KBM-7 (cell line): Measurements from ENCODE around the gene ERC2.

Source experiments
- DNase-seq: peaks from one replicate; pipeline ENCODE4 v3.0.0-alpha.2; 2015
- in situ Hi-C: fragments of 300-500 bp; cut with MboI; formaldehyde crosslinking; loops from 2 replicates; pipeline ENCODE4 v1.14.3; 2020; ENCODE audit warnings: low sequenced_read_pairs, low pct_unique_long_range_greater_than_20kb, mixed read lengths

Gene ERC2

DNA sequence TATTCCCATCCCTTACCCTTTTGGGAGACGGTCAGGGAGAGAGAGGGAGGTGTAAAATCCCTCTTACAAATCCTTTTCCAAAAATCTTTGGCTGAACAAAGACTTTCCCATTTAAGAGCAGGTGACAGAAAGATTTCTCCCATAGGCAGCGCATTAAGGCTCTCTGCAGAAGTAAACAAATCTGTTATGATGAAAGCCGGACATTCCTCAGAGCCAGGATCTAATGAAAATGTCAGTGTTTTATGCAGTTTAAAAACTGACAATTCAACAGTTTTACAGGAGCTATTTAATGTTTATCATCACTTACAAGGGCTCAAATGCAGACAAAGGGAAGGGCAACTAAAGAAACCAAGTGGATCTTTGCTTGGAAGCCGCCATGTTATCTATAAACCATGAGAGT, 872.8 kb downstream of the ERC2 start:
- in situ Hi-C loops = no loop called here
- DNase-seq = no peak

DNA sequence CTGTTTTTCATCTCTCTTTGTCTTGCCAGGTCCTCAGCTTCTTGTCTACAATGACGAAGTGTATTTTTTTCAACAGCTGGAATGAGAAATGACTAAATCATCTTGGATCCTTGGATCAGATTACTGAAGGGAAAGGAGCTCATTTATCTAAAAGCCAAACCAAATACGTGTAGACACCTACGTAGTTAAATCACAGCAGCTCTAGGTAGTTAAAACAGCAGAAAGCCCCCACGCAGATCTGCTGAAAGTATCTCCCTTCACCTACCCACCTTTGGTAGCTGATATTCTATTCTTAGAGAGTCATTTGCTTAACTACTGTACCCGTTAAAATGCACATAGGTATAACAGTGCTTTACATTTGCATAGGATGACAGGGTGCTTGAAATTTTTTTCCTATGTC, 875.7 kb downstream of the ERC2 start:
- DNase-seq = no peak
- in situ Hi-C loops = no loop called here

GRCh38 chr3:55591888-55592287, 876.4 kb downstream of the ERC2 start:
- in situ Hi-C loops = no loop called here
- DNase-seq = no peak

- in situ Hi-C loops = no loop called here
Measured at GRCh38 chr3:55588146-55588765, 880.0 kb downstream of the ERC2 start.

DNA sequence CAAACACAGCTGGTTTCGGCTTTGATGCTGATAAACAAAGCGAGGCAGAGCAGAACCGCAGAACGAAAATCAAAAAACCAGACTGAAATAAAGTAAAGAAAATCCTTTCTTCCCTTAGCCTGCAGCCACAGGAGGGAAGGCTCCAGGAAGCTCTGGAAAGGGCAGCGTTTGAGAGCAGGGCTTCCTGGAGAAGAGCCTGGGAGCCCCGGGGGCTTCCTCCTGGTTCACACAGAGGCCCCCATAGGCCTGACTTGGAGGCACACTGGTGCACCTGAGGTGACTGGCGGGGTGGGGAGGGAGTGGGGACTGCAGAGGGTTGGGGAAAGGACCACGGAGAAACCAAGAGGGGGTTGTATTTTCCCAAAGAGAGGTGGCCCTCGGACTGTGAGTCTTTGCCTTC, 882.4 kb downstream of the ERC2 start:
- in situ Hi-C loops = no loop called here
- DNase-seq = no peak

More at GRCh38 chr3:55588146-55588765, 880.0 kb downstream of the ERC2 start:
- no peak for DNase-seq

DNA sequence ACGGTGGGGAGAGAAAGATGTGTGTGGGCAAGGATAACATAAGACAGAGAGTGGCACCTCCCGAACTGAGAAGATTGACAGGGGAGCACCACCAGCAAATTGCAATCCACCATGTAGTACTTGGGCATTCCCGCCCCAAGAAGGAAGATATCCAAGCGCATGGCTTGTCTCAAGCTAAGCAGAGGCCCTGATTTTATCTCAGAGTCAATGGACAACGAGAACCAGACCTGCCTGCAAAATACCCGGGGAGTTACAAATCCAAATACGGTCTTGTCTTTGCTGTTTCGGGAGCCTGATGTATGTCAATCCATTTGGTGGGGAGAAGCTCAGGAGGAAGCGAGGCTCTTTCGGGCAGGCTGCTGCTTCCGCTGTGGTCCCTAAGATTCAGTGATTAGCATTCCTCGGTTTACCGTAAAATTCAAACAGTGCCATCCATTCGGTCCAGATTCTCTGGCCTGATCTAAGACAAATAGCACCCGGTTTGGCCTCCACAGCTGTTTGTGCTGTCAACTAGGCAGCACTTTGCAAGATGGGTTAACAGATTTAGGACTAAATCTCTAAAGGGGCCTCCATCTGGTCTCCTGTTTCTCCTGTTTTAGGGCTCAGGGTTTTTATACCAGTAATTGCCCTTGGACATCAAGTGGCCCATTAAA, 883.4 kb downstream of the ERC2 start:
- DNase-seq = no peak
- in situ Hi-C loops = no loop called here

DNA sequence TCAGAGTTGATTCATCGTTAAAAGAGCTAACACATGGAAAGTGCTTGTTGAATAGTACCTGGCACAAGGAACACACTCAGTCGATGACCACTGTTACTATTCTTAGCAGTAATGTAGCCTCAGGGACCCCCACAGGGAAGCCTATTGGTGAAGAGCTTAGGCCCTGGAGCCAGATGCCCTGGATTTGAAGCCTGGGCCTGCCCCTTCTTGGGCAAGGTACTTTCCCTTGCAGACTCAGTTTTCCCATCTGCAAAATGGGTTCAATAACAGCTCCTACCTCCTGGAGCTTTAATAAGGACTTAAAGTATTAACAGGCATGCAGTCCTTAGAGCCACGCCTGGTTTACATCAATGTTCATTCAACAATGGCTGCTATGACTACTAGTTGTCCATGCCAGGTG, 884.2 kb downstream of the ERC2 start:
- DNase-seq = no peak
- in situ Hi-C loops = no loop called here

- DNase-seq = no peak
- in situ Hi-C loops = no loop called here
Measured at GRCh38 chr3:55583475-55583874, 884.8 kb downstream of the ERC2 start.

GRCh38 chr3:55579496-55579895, 888.8 kb downstream of the ERC2 start:
- DNase-seq = no peak
- in situ Hi-C loops = no loop called here

DNA sequence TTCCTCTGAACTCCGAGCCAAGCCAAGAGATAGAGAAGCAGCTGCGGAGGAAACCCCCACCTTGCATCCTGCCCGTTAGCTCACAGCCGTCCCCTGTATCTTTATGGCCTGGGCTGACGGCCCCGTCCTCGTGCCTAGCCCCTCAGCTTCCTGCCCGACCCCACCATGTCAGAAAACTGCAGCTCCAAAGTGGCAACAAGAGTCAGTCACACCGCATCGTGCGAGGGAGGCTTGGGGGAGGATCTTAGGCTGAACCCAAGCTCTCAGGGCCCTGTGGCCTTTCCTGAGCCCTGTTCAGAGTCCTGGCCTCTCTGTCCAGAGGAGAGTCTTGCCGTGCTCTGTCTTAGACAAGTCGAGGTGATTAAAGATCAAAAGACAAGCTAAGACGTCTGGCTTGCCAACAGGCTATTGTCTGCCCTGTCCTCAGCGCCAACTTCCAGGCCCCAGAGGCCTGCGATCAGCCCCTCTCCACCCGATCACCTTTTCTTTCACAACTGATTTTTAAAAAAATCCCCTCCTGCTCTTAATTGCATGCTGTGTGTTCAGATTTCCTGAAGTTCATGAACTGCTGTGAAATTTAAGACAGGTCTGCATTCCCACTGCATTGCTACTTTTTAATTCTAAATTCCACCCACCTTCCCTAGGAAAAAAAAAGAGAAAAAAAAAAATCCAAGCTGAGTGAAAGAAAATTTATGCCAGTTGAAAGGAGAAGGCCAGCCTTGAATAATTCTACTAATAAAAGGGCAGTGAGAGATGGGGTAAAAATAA, 891.5 kb downstream of the ERC2 start:
- DNase-seq = no peak
- in situ Hi-C loops = no loop called here

DNA sequence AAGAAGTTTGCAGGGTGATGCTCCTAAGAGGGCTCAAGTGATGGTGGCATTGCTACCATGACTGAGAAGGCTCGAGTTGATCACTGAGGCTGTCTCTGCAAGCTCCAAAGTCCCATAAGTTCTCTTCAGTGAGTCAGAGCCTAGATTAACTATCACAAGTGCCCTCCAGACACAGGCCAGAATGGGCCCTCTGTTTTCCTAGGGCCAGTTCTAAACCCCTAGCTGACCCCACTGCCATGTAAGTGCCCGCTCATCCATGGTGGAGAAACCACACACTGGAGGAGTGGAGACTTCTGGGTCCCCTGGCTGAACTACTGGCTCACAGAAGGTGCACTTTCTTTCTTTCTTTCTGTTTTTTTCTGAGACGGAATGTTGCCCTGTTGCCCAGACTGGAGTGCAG, 893.6 kb downstream of the ERC2 start:
- in situ Hi-C loops = no loop called here
- DNase-seq = no peak

- DNase-seq = no peak
- in situ Hi-C loops = no loop called here
Measured at GRCh38 chr3:55572816-55573215, 895.5 kb downstream of the ERC2 start.

DNA sequence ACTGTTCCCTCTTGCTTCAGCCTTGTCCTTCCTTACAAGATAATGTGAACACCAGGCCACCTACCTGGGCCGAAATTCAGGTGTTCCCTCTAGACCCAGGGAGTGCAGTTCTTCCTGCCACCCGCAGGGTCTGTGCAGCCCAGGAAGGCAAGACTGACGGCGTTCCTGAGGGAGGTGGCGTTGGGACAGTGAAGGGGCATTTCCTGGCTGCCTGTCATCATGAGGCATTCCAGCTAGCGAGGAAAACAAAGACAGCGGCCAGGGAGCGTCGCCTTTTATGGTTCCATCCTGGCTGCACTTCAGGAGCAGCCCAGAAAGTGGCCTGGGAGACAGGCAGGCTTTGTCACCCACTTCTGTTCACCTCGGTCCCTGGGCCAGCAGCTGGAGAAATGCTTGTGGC, 896.4 kb downstream of the ERC2 start:
- no peak for DNase-seq
- in situ Hi-C loops = no loop called here

DNA sequence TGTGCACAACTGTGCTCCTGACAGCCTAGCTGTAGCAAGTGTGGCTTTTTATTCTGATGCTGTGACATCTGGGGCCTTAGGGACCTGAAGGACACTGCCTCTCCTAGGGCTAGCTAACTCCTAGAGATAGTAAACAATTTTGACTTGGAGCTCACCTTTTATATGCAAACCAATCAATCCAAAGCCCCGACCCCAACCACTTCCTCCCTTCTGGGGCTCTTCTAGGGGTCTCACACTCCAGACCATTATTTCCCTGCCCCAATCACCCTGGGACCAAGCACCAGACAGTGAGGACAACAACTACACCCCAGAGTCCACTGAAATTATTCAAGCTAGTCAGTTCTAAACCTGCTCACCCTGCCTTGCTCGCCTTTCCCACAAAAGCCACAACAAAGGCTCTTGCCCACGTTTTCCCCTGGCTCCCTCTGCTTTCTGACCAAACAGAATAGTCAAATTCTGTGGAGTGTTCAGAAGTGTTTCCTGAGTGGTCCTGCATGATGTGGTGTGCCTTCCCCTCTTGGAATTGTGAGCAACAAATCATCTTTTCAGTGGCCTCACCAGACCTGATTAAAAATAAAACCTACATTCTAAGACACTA, 897.0 kb downstream of the ERC2 start:
- no peak for DNase-seq
- in situ Hi-C loops = no loop called here

- in situ Hi-C loops = no loop called here
- DNase-seq = no peak
Measured at GRCh38 chr3:55570271-55570711, 898.0 kb downstream of the ERC2 start.

DNA sequence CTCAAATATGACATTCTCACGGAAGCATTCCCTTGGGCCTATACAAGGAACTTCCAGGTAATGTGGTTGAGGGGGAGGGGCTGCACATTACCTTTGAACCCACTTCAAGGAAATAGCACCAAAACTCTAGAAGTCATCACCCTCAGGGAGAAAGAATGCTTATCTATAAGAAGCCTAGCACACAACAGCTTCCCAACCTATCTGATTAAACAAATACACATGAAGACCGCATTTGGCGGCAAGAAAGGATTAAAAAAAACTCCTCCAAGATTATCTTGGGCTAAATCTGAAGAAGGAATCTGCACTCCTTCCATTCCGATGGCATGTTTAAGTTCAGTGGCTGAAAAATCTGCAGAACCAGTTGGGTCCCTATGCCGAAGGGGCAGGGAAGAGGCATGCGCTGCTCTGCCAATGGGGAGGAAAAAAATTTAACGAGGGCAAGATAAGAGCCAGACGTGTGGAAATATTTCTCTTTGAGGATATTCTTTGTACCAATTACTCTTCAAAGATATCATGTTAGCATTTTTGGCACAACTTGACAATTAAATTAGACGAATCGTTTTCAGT, 899.2 kb downstream of the ERC2 start:
- DNase-seq = no peak
- in situ Hi-C loops = no loop called here

GRCh38 chr3:55567615-55568014, 900.7 kb downstream of the ERC2 start:
- in situ Hi-C loops = no loop called here

GRCh38 chr3:55567121-55567520, 901.1 kb downstream of the ERC2 start:
- in situ Hi-C loops = no loop called here
- DNase-seq = no peak

More at GRCh38 chr3:55567615-55568014, 900.7 kb downstream of the ERC2 start:
- no peak for DNase-seq

DNA sequence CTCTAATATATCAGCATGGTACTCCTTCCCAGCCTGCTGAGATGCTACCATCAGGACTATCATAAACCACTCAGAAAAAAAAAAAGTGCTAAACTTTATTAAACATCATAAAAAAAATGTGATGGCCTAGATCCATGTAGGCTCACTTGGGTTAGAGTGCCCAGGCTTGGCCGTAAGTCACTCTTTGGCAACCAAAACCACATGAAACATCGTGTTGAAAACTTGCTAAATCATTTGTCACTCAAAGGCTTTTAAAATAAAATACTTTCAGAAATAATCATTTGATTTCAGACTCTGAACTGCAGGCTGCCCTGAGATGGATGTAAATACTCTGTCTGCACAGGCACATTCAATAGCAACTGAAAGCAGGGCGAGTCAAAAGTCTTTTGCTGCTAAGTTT, 902.7 kb downstream of the ERC2 start:
- no peak for DNase-seq
- in situ Hi-C loops = no loop called here

- no peak for DNase-seq
- in situ Hi-C loops = no loop called here
Measured at GRCh38 chr3:55564726-55565125, 903.5 kb downstream of the ERC2 start.
